NCI-H446 (cell line): ENCODE results near the gene KSR1.
"Not testable (repeated sequence)": the region's sequence is repeated elsewhere in the genome, so short reads cannot be mapped to it uniquely, and the experiment has no call there.

ENCODE experiments used
- DNase-seq, 2 experiments: peaks; one replicate each; lab custom pipeline; 2025; lab: John Stamatoyannopoulos, UW

KSR1 gene

DNA sequence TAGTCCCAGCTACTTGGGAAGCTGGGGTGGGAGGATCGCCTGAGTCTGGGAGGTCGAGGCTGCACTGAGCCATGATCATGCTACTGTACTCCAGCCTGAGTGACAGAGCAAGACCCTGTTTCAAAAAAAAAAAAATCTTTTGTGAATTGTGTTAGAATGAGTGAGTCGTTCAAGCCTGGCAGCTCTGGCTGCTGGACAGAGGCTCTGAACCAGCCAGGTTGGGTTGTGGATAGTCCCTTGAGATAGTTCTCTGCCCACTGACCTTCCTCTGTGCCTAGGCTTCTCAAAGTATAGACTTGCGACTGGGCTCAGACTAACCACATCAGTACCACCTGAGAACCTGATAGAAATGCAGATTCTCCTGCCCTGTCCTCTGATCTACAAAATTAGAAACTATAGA is 2.2 kb upstream of the KSR1 start:
- no peak for DNase-seq

DNA sequence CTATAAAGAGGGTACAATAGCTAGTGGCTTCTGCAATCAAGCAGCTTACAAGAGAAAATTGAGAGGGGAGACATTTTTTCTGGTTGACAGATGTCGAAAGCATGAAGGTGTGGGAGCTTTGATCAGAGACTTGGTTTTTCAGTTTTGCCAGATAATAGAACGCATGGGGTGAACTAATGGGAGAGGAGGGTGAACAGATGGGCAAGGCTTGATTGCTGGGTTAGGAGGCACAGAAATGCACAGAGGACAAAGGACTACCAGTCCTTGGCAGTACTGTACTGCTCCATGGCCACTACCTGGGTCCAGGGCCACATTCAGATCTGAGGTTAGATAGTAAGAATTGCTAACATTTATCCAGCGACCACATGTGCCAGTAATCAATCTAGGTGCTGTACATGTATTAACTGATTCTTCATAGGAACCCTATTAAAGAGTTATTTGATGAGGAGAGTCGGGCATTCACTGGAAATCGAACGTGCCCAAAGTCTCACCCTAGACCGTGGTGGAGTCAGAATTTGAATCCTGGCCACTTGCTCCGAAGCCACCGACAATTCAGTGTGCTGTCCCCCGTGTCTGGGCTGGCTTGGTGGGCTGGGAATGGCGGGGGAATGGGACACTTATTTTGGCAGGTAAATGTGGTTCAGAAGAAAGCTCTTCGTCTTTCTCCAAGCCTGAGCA is 873 bp upstream of the KSR1 start:
- no peak for DNase-seq

DNA sequence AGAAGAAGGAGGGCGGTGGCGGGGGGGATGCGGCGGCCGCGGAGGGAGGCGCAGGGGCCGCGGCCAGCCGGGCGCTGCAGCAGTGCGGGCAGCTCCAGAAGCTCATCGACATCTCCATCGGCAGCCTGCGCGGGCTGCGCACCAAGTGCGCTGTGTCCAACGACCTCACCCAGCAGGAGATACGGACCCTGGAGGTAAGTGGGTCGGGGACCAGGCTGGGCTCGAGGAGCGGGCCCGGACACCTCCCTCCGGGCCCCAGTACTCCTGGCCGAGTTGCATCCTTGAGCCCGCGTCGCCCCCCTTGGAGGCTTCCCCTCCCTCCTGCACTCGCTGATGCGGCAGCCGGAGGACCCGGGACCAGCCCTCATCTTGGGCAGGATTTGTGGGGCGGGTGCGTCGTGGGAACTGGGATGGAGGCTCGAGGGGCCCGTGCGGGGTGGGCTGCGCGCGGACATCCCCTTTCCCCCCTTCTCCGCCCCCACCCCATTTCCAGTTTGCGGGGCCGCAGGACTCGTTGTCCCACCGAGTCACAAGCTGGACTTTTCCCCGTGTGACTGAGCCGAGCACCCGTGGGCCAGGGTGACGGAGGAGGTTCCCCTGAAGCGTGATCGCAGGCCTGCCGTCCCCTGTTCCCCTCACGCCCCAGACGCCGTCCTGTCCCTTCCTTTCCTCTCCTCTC is 572 bp downstream of the KSR1 start:
- DNase-seq = no peak

DNA sequence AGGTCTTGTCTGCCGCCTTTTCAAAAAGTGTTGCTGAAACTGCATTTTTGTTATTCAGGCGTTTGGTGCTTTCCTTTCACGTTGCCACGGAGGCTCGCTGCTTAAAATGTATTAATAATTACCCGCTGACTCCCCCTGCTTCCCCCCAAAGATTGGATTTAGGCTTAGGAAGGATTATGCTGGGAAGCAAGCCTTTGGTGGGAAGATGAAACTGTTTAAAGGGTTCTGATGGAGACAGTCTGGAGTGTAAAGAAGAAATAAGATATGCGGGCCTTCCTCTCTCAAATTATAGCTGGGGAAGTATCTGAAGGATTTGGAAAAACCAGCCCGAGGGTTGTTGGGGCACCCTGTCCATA is 1.1 kb downstream of the KSR1 start:
- no peak for DNase-seq

DNA sequence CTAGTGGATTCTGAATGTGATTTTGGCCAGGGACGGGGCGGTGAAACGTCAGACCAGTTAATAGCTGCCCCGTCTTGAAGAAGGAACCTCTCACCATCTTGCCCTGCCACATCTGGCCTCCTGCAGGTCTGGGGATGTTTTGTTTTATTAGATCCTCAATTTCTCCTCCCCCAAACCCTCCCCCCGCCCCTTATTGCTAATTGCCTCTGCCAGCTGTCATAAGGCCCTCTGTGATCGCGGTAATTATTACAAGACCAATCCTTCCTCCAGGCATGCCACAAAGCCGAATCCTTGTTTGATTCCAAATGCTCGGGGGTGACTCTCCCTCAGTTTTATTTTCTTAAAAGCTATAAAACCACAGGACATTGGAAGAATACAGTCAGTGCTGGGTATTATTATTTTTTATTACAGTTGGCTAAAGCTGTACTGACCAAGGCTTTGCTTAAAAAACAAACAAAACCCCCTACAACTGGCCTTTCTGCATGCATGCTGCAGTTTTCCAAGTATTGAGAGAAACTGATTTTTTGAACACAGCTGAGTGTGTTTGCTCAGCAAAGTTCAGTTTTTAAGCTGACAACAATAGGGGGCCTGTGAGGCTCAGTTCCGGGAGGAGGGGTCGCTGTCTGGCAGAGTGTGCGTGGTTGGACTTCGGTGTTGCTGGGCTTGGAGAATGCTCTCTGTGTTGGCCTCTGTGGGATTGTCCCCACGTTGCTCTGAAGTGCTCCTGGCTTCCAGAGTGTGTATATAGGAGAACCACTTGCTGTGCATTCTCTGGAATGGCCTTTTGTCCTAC is 1.7 kb downstream of the KSR1 start:
- no peak for DNase-seq

DNA sequence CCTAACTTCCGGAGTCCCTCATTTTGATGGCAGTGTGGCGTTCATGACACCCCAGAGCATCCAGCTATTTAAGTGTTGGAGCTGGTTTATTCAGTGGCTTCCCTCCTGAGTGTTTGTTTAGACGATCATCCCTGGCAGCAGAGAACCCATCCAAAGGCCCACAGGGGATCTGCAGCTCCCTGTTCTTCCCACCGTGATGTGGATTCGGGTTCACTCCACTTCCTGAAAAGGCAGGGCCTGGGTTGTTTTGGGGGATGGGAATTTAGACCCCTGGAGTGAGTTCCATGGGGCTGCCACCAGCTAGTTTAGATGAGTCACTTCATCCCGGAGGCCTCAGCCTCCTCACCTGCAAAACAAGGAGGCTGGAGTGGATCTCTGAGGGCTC is 2.3 kb downstream of the KSR1 start:
- DNase-seq = no peak

DNA sequence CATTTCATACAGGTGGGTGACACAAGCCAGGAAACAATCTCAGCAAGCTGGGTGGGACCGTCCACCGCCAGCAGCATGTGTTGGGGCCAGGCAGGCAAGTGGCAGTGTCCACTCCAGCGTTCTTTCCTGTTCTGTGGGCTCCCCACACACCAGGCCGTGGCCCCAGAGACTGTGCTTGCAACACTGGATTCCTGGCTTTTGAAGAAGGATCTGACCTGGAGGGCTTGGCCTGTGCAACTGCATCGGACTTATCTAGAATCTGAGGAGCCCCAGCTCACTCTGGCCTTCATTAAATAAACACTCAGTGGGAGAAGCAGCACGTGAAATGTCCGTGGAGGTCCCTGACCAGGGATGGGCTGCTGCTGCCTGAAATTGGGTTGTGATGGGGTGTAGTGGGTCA is 3.2 kb downstream of the KSR1 start:
- DNase-seq = no peak

DNA sequence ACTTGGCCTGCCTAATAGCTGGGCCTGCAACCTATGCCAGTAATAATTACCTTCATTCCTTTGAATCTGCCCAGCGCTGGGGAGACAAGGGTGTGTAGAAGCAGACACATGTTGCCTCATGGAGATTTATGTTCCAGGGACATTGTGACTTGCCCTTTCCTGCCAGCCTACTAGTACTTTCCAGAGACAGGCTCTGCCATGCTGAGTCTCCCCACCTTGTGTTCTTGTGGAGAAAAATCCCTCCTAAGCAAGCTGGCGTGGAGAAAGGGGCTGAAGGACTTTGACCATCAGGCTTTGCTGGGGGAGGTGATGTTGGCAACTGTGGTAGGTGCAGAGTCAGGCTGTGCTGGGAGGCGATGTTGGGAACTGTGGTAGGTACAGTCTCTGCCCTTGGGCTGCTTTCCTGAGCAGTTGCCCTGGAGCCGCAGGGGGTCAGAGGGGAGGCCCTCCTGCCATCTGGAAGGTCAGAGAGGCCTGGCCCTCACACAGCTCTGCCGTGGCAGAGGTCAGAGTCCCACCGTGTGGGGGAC is 4.0 kb downstream of the KSR1 start:
- no peak for DNase-seq

DNA sequence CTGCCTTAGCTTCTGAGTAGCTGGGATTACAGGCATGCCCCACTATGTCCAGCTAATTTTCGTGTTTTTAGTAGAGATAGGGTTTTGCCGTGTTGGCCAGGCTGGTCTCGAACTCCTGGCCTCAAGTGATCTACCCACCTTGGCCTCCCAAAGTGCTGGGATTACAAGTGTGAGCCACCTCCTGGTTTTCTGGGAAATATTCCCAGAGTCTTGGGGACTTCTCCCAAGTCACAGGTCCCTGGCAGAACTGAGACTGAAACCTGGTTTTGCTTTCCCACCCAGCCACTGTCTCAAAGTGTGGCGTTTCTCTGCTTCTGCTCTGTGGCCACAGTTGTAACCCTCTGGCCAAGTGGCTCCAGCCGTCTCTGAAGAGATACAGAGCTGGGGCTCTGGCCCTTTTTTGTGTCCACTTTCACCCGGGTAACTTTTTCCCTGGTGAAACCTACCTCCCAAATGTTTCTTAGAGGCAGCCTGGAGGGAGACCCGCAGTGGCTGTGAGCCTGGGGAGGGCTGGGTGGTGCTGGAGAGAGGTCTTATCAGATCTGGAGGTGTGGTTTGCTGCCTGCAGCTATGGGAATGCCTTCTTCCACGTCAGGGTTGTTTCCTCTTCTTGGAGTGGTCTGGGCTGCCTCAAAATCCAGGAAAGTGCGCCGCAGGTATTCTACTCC is 5.1 kb downstream of the KSR1 start:
- no peak for DNase-seq

DNA sequence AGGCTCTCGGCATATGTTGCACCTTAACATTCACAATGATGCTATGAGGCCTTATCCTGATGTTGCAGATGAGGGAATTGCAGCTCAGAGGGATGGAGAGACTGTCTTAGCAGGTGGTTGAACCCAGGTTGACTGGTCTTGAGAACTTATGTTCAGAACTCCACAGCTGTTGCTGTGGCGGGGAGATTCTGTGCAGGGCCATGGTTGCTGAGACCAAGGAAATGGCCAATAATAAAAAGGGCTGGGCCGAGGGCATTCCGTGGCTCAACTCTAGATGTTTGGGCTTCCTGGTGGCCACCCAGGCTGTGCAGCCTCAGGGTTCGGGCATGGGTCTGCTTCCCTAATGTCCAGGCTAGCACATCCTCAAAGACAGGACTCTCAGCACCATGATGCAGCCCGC is 5.9 kb downstream of the KSR1 start:
- no peak for DNase-seq

DNA sequence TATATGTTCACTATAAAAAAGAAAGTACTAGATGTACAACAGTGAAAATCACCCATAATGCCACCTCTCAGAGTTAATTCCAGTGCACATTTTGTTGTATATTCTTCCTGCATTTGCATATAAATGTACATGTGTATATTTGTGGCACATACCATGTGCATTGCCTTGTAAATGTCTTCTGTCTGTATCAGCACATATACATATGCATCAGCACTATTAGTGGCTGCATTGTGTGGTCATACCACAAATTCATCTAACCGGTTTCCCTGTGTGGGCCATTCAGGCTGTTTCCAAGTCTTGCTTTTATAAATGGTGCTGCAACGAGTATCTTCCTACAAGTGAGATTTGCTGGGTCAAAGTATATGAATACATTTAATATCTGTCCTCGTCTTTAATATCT is 6.5 kb downstream of the KSR1 start:
- DNase-seq = no peak

DNA sequence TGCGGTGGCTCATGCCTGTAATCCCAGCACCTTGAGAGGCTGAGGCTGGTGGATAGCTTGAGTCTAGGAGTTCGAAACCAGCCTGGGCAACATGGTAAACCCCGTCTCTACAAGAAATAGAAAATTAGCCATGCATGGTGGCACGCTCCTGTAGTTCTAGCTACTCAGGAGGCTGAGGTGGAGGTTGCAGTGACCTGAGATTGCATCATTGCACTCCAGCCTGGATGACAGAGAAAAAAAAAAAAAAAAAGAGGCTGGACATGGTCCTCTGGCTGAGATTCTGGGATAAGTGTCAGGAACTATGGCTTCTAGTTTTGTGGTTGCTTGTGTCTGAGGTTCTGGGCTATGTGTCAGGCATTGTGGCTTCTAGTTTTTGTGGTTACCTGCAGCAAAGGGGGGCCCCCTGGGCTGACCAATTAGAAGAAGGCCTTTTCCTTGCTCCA is 7.0 kb downstream of the KSR1 start:
- DNase-seq = no peak

DNA sequence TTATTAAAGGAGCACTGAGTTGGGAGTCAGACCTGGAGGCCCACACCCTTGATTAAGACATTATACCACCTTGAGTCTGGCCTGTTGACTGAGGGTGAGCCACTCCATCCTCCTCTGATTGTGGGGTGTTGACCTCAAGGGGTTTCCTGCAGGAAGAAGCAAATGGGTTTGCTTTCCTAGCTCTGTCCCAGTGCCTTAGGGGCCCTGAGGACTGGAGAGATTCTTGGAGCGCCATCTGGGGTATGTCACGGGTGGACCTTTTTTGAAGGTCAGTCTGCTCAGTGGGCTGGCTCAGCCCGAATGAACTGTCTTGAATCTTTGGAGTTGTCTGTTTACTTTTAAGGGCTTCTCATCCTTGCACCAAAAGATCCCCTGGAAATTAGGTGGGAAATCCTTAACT is 7.8 kb downstream of the KSR1 start:
- DNase-seq = not testable (repeated sequence)

DNA sequence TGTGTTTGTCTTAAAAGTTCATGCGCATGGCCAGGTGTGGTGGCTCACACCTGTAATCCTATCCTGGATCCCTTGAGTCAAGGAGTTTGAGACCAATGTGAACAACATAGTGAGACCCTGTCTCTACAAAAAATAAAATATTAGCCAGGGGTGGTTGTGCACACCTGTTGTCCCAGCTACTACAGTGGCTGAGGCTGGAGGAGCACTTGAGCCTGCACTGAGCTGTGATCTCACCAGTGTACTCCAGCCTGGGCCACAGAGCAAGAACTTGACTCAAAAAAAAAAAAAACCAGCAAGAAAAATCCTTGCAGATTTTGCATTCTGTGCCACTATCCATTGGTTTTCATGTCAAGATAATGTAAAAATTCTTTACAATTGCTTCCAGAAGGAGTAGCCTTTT is 8.2 kb downstream of the KSR1 start:
- DNase-seq = no peak

DNA sequence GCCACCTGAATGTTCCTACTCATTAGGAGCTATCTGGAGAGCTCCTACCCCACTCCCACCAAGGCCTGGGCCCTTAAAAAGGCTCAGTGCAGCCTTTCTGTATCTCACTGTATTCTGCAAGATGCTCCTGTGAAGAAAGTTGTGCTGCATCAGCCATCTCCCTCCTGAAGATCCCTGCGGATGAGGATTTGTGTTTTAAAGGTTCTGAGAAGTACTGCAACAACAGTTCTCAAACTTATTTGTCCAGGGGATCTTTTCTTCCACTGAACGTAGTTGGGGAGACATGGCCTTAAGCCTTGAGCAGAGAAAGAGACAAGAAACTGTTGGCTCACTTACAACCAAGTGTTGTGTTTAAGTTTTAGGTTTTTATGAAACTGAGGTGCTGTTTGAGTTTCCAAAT is 9.6 kb downstream of the KSR1 start:
- DNase-seq = not testable (repeated sequence)

DNA sequence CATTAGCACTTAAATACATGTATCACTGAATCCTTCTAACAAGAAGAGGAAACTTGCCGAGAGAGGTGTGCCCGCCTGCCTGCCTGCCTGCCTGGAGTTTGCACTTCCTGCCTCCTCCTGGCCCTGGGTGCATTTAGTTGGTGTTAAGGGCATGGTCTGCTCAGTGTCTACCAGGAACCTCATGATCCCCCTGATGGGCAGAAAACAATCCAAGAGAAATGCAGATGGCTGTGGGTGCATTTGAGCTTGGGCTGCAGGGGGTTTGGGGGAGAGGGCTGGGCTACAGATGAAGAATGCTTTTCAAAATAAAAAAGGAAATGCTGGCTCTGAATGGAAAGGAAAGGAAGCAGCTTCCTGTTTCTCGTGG is 10.1 kb downstream of the KSR1 start:
- no peak for DNase-seq

DNA sequence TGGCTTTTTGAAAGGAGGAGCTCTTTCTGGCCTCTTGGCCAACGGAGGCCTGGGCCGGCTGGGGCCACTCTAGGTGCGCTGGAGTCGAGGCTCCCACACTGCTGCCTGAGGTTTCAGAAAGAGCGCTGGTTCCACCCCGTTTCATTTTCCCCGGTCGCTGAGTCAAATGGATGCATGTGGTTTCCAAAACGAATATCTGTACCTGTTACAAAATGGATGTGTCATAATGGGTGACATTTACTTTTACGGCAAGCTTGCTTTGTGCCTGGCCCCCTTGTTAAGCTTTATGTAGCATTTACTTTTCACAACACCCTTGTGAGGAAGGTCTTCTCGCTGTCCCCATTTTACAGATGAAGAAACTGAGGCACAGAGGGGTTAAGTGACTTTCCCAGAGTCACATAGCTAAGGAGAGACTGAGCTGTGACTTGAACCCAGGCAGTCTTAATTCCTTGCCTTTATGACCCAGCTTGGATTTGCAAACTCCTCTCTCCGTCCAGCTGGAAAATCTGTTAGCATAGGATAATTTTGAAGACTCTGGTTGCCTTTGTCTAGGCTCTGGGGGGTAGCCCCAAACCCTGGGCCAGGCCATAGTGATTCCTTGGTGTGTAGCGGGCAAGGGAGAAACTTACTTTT is 10.6 kb downstream of the KSR1 start:
- no peak for DNase-seq

DNA sequence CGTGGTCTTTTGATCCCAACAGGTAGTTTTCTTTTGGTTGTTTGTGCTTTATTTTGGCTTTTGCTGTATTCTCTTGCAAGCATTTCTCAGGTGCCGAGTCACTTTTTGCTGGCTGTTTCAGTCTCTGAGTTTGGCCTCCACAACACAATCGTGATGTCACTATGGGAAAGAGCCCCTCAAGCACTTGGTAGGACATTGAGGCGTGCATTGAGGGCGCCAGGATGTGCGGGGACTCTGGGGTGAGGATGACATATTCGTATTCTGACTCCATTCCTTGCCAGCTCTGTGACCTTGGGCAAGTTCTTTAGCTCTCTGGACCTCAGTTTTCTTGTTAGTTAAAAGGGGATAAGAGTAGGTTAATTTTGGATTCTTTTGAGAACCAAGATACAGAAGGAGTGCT is 13.0 kb downstream of the KSR1 start:
- DNase-seq = no peak

DNA sequence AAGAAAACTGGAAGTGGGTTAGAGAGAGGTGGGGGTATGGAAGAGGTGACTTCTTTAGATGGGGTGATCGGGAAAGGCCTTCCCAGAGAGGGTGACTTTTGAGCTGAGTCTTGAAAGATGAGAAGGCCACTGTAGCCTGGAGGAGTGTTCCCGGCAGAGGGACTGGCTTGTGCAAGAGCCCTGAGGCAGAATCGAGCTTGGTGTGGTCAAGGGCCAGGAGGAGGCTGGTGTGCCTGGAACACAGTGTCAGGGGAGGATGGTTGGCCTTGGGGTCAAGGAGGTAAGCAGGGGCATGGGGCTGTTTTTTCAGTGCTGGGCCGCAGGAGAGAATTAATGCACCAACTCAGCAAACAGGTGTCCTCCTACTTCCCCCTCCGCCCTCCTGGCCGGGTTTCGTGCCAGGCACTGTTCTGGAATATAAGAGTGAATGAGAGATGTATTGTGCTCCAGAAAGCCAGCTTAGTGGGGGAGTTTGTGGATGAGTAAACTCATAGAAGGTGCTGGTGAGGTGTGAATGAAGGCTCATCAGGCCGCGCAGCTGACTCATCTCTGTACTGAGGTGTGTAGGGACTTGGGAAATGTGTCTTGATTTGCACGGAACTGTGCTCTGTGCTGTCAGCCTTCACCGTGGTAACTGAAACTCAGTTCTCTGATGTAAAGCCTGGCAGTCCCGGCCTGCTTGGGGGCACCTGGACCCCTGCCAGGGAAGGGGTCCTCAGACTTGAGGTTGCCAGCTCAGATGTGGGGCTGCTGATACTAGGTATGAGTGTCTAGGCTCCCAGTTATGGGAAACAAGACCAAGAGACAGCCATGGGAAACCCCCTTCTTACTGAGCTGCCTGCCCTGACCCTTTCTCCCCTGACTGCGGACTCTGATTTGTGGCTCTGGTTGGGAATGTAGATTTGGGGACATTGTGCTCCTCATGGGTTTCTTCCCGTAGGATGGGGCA is 15.3 kb downstream of the KSR1 start:
- DNase-seq = no peak

DNA sequence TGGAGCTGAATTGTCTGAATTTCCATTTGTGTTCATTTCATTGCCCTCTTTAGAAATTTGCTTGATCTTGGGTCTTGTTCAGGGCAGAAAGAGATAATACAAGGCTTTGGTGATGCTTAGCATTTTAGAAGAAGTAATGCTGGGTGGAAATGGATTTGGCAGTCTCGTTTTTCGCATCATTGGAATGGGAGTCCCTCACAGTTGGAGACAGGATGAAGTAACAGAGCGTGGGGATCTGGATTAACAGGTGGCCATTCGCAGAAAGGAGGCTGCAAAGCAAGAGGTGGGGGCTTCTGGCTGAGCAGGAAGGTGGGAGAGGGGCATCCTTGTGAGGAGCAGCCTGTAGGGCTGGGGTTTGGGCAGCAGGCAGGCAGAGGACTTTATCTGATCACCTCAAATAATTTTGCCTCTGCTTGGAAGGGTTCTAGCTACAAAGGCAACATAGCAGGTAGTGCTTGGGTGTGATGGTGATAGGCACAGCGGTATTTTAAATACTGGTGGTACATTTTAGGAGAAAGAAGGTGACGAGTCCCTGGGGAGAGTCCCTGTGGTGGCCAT is 17.0 kb downstream of the KSR1 start:
- DNase-seq = no peak
